GM12873 (cell line): ENCODE data around the gene PARD3B.

Experiments used
- TF ChIP-seq, protein P1 (sequence below): IDR thresholded peaks from 2 replicates; pipeline ENCODE4 v1.5.1; 2012; ENCODE audit warnings: low read depth, mild to moderate bottlenecking, moderate library complexity, low read length, control low read depth; ENCODE audit not compliant: insufficient read depth; ENCODE audit errors: missing control alignments

Gene PARD3B

DNA sequence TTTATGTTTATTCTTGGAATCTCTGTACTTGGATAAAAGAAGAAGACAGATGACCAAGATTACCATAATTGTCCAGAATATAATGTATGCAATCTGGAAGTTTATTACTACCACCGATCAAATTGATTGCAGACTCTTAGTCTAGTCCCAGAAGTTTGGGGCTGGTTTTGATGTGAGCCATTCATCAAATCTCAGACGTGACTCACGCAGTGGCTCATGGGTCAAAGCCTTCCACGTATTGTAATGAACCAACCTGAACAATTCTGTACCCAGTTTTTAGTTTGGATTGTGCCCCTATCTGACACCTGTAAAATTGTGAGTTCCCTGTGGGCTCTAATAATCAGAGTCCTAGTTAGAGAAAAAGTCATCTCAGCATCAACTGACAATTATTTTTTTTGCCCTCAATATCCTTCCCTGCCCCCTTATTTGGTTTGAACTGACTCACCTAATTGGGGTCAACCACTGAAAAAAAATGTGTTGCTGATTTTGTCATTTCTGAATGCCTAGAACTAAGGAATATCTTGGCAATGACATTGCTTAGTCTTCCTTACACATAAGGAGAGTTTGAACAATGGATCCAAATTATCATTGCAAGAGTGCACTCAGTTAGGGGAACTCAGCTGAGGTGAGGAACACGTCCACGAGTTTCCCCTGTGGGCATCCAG is 917.5 kb downstream of the PARD3B start:
- TF ChIP-seq, protein P1, sequence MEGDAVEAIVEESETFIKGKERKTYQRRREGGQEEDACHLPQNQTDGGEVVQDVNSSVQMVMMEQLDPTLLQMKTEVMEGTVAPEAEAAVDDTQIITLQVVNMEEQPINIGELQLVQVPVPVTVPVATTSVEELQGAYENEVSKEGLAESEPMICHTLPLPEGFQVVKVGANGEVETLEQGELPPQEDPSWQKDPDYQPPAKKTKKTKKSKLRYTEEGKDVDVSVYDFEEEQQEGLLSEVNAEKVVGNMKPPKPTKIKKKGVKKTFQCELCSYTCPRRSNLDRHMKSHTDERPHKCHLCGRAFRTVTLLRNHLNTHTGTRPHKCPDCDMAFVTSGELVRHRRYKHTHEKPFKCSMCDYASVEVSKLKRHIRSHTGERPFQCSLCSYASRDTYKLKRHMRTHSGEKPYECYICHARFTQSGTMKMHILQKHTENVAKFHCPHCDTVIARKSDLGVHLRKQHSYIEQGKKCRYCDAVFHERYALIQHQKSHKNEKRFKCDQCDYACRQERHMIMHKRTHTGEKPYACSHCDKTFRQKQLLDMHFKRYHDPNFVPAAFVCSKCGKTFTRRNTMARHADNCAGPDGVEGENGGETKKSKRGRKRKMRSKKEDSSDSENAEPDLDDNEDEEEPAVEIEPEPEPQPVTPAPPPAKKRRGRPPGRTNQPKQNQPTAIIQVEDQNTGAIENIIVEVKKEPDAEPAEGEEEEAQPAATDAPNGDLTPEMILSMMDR: no peak

DNA sequence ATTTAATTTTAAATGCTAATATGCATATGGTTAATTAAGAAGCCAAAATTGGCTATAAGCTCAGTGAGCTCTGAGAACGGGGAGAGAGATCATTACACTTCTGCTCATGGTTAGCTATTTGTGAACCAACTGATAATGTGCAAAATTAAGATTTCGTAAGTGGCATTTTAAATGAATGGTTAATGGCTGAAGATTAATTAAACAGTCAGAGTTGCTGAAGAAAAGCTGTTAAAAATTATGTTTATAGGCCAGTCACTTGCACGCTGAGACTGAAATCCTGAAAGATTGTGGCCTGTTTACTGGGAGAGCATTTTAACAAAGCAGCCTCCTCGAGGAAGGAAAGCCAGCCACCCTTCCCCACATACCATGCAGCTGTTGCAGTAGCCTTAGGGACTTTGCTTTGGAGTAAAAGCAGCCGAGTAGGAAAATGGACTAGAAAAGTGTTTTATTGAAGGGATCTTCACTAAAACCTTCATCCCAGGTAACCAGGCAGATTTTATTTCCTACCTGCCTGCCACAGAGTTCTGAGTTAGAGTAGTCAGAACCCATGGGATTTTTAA is 918.3 kb downstream of the PARD3B start:
- TF ChIP-seq, protein P1: no peak

DNA sequence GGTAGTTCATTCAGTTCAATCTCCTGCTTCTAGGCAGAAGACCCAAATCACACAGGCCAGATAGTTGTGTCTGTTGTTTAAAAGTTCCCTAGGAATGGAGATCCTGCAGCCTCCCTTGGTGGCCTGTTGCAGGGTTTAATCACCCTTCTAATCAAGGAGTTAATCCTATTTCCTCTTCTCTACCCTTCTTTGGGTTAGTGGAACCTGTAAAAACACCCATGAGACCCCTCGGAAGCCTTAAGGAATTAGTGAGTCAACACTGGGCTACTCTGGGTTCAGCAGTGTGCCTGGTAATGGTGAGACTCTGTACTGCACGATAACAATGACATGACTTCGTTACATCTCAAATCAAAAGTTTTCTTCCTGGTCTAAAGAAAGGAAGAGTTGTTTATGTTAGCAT is 919.4 kb downstream of the PARD3B start:
- TF ChIP-seq, protein P1: no peak

DNA sequence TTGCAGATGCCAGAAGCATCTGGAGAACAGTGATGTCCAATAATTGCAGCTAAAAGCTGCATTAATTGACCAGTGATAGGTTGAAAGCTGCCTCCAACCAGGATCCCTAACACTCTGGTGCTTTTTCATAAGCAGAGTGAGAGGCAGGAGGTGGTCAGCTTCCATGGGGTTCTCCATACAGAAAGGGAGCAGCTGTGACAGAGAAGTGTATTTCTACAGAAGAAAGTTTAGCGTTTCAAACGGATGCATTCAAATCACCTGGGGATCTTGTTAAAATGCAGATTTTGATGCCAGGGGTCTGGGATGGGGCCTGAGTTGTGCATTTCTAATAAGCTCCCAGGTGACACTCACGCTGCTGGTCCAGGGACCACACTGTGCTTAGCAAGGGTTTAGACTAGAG is 920.5 kb downstream of the PARD3B start:
- TF ChIP-seq, protein P1: no peak

DNA sequence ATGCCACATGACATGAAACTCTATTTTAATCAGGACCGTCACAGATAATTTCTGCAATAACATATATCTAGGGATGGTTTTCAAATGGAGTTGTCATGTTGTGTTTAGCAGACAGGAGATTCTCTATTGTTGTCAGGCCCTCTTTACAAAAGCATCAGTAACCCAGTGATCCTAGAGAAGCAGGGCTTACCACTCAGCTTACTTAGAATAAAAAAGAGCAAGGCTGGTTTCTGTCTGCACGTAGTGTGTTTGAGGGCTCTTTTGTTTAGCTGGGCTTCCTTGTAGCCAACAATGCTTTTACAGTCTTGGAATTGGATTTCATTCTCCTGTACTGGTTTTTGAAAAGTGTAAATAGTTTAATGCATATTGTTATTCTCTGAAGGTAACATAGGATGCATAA is 926.5 kb downstream of the PARD3B start:
- TF ChIP-seq, protein P1: no peak

DNA sequence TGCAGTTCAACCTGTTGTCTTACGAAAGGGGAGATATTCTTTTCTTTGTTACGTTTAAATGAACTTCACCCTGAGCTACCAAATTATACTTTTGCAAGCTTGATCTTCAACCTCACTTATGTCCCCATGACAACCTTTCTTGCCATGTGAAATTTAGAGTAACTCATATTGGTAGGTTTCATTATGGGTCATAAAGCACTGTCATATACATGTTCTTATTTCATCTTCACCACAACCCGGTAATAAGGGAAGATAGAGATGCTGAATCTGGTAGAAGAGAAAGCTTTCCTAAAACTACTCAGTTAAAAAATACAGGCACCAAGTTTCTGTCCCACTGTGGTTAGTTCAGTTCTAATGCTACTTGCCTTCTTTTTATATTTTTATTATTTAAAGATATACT is 928.5 kb downstream of the PARD3B start:
- TF ChIP-seq, protein P1: no peak

DNA sequence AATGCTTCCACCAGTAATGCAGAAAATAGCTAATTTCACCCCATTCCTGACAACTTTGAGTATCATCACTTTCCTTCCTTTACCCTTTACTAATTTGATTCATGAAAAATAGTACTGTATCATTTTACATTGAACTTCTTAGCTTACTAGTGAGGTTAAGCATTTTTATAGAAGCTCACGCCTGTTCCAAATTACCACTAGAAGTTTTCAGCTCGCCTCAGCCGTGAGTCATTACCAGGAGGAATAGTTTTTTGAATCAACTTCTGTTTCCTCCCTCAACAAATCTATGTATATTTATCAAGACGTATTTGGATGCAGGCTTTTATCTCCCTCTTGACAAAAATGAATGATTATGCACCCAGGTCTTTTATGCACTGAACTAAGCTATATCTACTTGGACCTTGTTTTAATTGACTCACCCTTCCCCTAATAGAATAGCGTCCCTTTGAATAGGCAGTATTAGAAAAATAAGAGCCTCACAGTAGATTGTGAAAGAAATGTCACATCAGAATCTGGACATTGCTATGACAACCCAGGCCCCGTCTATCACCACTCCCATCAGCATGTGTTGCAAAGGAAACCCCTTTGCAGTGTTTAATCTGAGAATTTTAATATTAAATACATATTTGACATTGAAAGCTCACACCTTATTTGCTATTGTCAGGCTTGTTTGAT is 929.6 kb downstream of the PARD3B start:
- TF ChIP-seq, protein P1: no peak
